ENCODE results near the gene FSTL4. TPM values are rescaled to one million over a fixed set of nuclear protein-coding genes. Genes with fewer than 3 reads are reported as not detected.

Gene FSTL4
- polyA plus RNA-seq, 3 donors = not detected

DNA sequence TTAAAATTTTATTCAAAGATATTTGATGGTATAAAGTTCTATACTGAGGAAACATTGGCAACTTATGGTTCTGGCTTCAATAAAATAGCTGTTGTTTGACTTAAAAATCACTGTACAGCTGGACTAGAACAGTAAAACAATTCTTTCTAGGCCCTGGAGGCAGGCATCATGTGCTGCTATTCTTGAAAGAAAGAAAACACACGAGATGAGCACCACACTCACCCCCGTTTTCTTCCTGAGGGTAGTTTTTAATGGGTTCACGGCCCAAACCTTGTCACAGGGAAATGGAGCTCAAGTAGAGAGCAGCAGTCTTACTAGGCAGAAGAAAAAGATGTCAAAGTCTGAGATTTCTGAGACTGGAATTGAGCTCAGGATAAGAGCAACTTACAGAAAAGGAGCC, 68.0 kb downstream of the FSTL4 start:
- no peak overlapping the region for H3K27ac Mint-ChIP-seq
- no peaks in the 10 kb centered on the region for H3K4me1 ChIP-seq (ENCODE audit: control insufficient read depth in 1 of 2, insufficient read depth in 2 of 2, low read length in 2 of 2)
- no peaks in the 10 kb centered on the region for H3K36me3 Mint-ChIP-seq
- no peaks in the 10 kb centered on the region for H4K20me1 ChIP-seq (ENCODE audit: insufficient read depth, low read length)
- H3K27ac ChIP-seq (ENCODE audit: low read depth in 1 of 2, low read length in 2 of 2) = no peak overlapping the region
- H2AFZ ChIP-seq (ENCODE audit: insufficient read depth, low read depth, low read length, poor library complexity, severe bottlenecking) = no peak overlapping the region
- H3K79me2 ChIP-seq (ENCODE audit: insufficient read depth, low read length) = no peaks in the 10 kb centered on the region
- intact Hi-C loops (cut with micrococcal nuclease) = no loop called here
- no peak overlapping the region for H3K4me3 Mint-ChIP-seq
- peaks cover 19 to 21% of the 10 kb centered on the region in 2 donors for H3K27me3 ChIP-seq (ENCODE audit: control insufficient read depth in 2 of 2, insufficient read depth in 2 of 2, low read length in 2 of 2)
- H3K4me3 ChIP-seq (replicated peaks in 1 of 3; ENCODE audit: low read depth in 2 of 3, low read length in 3 of 3) = no peak overlapping the region
- no peaks in the 10 kb centered on the region for H3K9me3 ChIP-seq (replicated peaks in 1 of 2; ENCODE audit: control insufficient read depth in 1 of 2, insufficient read depth in 1 of 2, low read length in 2 of 2)
- no peak overlapping the region for H3K9ac ChIP-seq (ENCODE audit: insufficient read depth, low read length, poor library complexity, severe bottlenecking)
- peaks cover 0 to 6% (median 2%) of the 10 kb centered on the region in 7 donors for H3K9me3 Mint-ChIP-seq
- TF ChIP-seq, protein P1, sequence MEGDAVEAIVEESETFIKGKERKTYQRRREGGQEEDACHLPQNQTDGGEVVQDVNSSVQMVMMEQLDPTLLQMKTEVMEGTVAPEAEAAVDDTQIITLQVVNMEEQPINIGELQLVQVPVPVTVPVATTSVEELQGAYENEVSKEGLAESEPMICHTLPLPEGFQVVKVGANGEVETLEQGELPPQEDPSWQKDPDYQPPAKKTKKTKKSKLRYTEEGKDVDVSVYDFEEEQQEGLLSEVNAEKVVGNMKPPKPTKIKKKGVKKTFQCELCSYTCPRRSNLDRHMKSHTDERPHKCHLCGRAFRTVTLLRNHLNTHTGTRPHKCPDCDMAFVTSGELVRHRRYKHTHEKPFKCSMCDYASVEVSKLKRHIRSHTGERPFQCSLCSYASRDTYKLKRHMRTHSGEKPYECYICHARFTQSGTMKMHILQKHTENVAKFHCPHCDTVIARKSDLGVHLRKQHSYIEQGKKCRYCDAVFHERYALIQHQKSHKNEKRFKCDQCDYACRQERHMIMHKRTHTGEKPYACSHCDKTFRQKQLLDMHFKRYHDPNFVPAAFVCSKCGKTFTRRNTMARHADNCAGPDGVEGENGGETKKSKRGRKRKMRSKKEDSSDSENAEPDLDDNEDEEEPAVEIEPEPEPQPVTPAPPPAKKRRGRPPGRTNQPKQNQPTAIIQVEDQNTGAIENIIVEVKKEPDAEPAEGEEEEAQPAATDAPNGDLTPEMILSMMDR (IDR thresholded peaks at IDR 0.05) = no peak
- DNase-seq = no peak
- 78% methylated on average over 3 of the region's 3 CpGs for WGBS (ENCODE audit: insufficient coverage)
- H3K27me3 Mint-ChIP-seq (ENCODE audit: low read depth in 3 of 3) = peaks cover 16 to 45% (median 21%) of the 10 kb centered on the region in 3 donors
- H3K4me1 Mint-ChIP-seq = no peaks in the 10 kb centered on the region
- no peaks in the 10 kb centered on the region for H3K36me3 ChIP-seq (replicated peaks in 1 of 2; ENCODE audit: control insufficient read depth in 1 of 2, insufficient read depth in 2 of 2, low read length in 2 of 2)
- no peak overlapping the region for H3K4me2 ChIP-seq (replicated peaks; ENCODE audit: extremely low read depth, low read length, poor library complexity, severe bottlenecking)

DNA sequence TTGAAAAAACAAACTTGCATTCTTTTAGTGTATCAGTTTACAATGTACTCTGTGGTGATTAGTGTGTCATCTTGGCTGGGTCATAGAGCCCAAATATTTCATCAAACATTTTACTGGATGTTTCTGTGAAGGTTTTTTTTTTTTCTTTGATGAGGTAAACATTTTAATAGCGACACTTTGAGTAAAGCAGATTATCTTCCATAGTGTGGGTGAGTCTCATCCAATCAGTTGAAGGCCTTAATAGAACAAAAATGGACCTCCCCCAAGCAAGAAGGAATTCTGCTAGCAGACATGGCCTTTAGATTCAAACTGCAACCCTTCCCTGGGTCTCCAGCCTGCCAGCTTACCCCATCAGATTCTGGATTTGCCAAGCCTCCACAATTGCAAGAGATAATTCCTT, 72.5 kb downstream of the FSTL4 start:
- peaks cover 9 to 56% (median 27%) of the 10 kb centered on the region in 3 donors for H3K27me3 Mint-ChIP-seq (ENCODE audit: low read depth in 3 of 3)
- no peak overlapping the region for H3K27ac Mint-ChIP-seq
- H3K4me3 Mint-ChIP-seq = peak overlapping the region in 1 of 2 donors; percentile 18

More for the DNA sequence above, 72.5 kb downstream of the FSTL4 start:
- Histone ChIP-seq H3K9ac (ENCODE audit: insufficient read depth, low read length, poor library complexity, severe bottlenecking) (no peak overlapping the region), H3K4me2 (replicated peaks; ENCODE audit: extremely low read depth, low read length, poor library complexity, severe bottlenecking) (no peak overlapping the region), H3K4me3 (replicated peaks in 1 of 3; ENCODE audit: low read depth in 2 of 3, low read length in 3 of 3) (no peak overlapping the region), H3K27ac (ENCODE audit: low read depth in 1 of 2, low read length in 2 of 2) (no peak overlapping the region), H2AFZ (ENCODE audit: insufficient read depth, low read depth, low read length, poor library complexity, severe bottlenecking) (no peak overlapping the region), H3K27me3 (ENCODE audit: control insufficient read depth in 2 of 2, insufficient read depth in 2 of 2, low read length in 2 of 2) (peaks cover 15 to 25% of the 10 kb centered on the region in 2 donors), H3K9me3 (replicated peaks in 1 of 2; ENCODE audit: control insufficient read depth in 1 of 2, insufficient read depth in 1 of 2, low read length in 2 of 2) (no peaks in the 10 kb centered on the region), H3K36me3 (replicated peaks in 1 of 2; ENCODE audit: control insufficient read depth in 1 of 2, insufficient read depth in 2 of 2, low read length in 2 of 2) (no peaks in the 10 kb centered on the region), H3K79me2 (ENCODE audit: insufficient read depth, low read length) (no peaks in the 10 kb centered on the region), H3K4me1 (ENCODE audit: control insufficient read depth in 1 of 2, insufficient read depth in 2 of 2, low read length in 2 of 2) (no peaks in the 10 kb centered on the region), H4K20me1 (ENCODE audit: insufficient read depth, low read length) (no peaks in the 10 kb centered on the region)
- Mint-ChIP-seq H3K36me3 (no peaks in the 10 kb centered on the region), H3K9me3 (peaks cover 0 to 2% (median 0%) of the 10 kb centered on the region in 7 donors), H3K4me1 (no peaks in the 10 kb centered on the region)
- no CpG with 5 or more reads among the region's 1 CpG for WGBS (ENCODE audit: insufficient coverage)
- intact Hi-C loops (cut with micrococcal nuclease) = no loop called here
- TF ChIP-seq, protein P1 (IDR thresholded peaks at IDR 0.05) = no peak
- no peak for DNase-seq

Data from CD14-positive monocyte (primary cell).